Ishikawa (cell line): ENCODE results near the gene ORM2.

Source experiments
- CEBPB ChIP-seq: IDR thresholded peaks from 2 replicates; pipeline ENCODE4 v1.6.1; 2012
- EP300 ChIP-seq: IDR thresholded peaks from 2 replicates; pipeline ENCODE4 v1.6.1; 2012; ENCODE audit warnings: borderline replicate concordance
- MAX ChIP-seq: IDR thresholded peaks from 2 replicates; pipeline ENCODE4 v1.6.1; 2012
- NFIC ChIP-seq: IDR thresholded peaks from 2 replicates; pipeline ENCODE4 v1.6.1; 2012
- RAD21 ChIP-seq: IDR thresholded peaks from 2 replicates; pipeline ENCODE4 v1.6.1; 2012; ENCODE audit warnings: low read depth
- REST ChIP-seq: IDR thresholded peaks from 2 replicates; pipeline ENCODE4 v1.6.1; 2012; ENCODE audit warnings: low read depth, mild to moderate bottlenecking
- TAF1 ChIP-seq: IDR thresholded peaks from 2 replicates; pipeline ENCODE4 v1.6.1; 2012; ENCODE audit warnings: low read depth, mild to moderate bottlenecking
- USF1 ChIP-seq: IDR thresholded peaks from 2 replicates; pipeline ENCODE4 v1.6.1; 2012
- YY1 ChIP-seq: IDR thresholded peaks from 2 replicates; pipeline ENCODE4 v1.6.1; 2012; ENCODE audit warnings: low read depth
- ZBTB7A ChIP-seq: IDR thresholded peaks from 2 replicates; pipeline ENCODE4 v1.6.1; 2012; ENCODE audit warnings: low read depth

GRCh38 chr9:114330636-114331035 lies 967 bp downstream of the ORM2 start:
- TF ChIP-seq RAD21 (no peak), MAX (no peak), YY1 (no peak), EP300 (no peak), ZBTB7A (no peak), TAF1 (no peak), CEBPB (no peak), REST (no peak), NFIC (no peak), USF1 (no peak)
